Right cardiac atrium (tissue), 5 donors: ENCODE measurements around the gene VPS18. TPM values are rescaled to one million over a fixed set of nuclear protein-coding genes. Genes with fewer than 3 reads are reported as not detected.

Source experiments
- ATAC-seq, 2 donors: fragments of 200-7000 bp; cut with Tn5 transposase; one replicate each; pipeline versions ENCODE4 v1.8.0 to v1.9.1; 2020; ENCODE audit warnings: moderate library complexity in 2 of 2, mild to moderate bottlenecking in 1 of 2
- DNase-seq, 3 donors: peaks; one replicate each; pipeline ENCODE4 v3.0.0-alpha.2; 2020
- H3K27ac ChIP-seq: one replicate; pipeline ENCODE4 v1.5.1; 2013; ENCODE audit warnings: mild to moderate bottlenecking, low read length, control low read depth, moderate library complexity
- H3K27me3 ChIP-seq: one replicate; pipeline ENCODE4 v1.6.1; 2013; ENCODE audit not compliant: control insufficient read depth, insufficient read depth
- H3K4me1 ChIP-seq: one replicate; pipeline ENCODE4 v1.6.1; 2013; ENCODE audit warnings: low read length; ENCODE audit not compliant: control insufficient read depth, insufficient read depth
- H3K4me3 ChIP-seq: one replicate; pipeline ENCODE4 v1.5.1; 2013; ENCODE audit warnings: low read length, control low read depth
- H3K9me3 ChIP-seq: one replicate; pipeline ENCODE4 v1.6.1; 2013; ENCODE audit warnings: low read length; ENCODE audit not compliant: control insufficient read depth
- WGBS: extraction: QIAGEN DNeasy Blood & Tissue Kit; methylation state at CpG from one replicate; pipeline ENCODE4 v1.1.7; 2013; 5-methylcytosine and 5-hydroxymethylcytosine counted together
- intact Hi-C, 4 donors: fragments of 100-400 bp; cut with DNase I; formaldehyde crosslinking; loops; one replicate each; pipeline versions ENCODE4 v1.11.0 to v1.14.0; 2022 to 2023
- polyA plus RNA-seq: library from polyadenylated mRNA; stranded (reverse); fragments of 200-250 nt; gene quantifications from one replicate; pipeline ENCODE4 v1.2.3, GENCODE V29; 2013
- total RNA-seq, 4 donors: library from RNA; stranded (reverse); fragmentation: NEBNext Ultra II Directional; extraction: Animal tissue kit (Norgen Biotek cat#: 25700); gene quantifications; one replicate each; pipeline ENCODE4 v1.2.1, GENCODE V29; 2021
- donor health status: healthy with polysubstance abuse.
- donor health status: DM: no; HTN: yes; CAD: no.
- donor health status: DM: no; HTN: no; CAD: no.
- donor health status: DM: no; HTN: yes; CAD: no; lungs with severe emphysema.
- donor health status: DM: yes; HTN: yes; CAD: no.

Gene VPS18
- total and polyA plus RNA-seq, 5 donors: 12.7 to 21.0 (median 18.9) TPM

DNA sequence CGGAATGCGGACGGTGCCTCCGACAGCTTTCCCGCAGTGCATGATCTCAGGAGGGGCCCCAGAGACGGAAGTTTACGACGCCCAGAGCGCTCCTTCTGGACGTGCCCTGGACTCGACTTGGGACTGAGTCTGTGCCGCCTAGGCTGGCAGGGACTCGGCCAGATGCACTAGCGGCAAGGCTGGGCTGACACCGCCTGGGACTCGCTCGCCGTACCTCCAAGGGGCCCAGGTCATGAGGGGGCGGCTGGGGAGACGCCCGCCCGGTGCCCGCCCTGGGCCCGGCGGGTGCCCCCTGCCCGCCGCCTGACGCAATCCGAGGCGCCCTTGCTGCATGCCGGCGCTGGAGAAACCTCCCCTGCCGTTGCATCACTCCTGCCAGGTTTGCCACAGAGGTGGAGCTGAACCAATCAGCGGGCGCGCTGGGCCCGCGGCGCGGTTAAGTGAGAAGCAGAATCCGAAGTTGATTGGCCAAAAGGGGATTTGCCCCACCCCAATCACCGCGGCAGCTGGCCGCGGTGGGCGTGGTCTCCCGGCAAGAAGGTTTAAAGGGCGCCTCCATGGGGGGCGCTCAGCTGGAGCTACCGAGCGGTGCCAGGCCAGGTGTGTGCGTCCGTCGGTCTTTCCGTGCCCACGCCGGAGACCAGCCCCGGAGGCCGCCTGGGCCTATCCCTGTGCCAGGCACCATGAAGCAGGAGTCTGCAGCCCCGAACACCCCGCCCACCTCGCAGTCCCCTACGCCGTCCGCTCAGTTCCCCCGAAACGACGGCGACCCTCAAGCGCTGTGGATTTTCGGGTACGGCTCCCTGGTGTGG, 58.9 kb downstream of the VPS18 start, which contains the start of gene CHAC1:
Gene CHAC1, plus strand, starts transcription at position 571 of the 812 bp plus-strand sequence. Its CDS starts 113 bp downstream, at position 684.
- no peaks in the 10 kb centered on the region for H3K9me3 ChIP-seq
- H3K27me3 ChIP-seq: no peaks in the 10 kb centered on the region
- ATAC-seq: peak; percentile 95 to 96
- H3K4me3 ChIP-seq: peak within 1 kb of the TSS; percentile 67
- under 1% methylated on average over 72 of the region's 72 CpGs for WGBS
- H3K4me1 ChIP-seq: peaks cover 2% of the 10 kb centered on the region
- peak; percentile 95 to 98 (median 97) for DNase-seq
- peak within 1 kb of the TSS; percentile 36 for H3K27ac ChIP-seq
- intact Hi-C loops: loop anchor here in 1 of 4 donors (10.0 kb wide), 1 partner anchor 52 kb away; no protein-coding TSS in a partner anchor

Other genes starting within 250 kb of the VPS18 start
- 1 to 10 TPM in 2 of 4 donors, under 1 TPM in 2; 0.20 to 1.4 (median 0.81) TPM for gene RAD51, start 199.3 kb upstream of the VPS18 start, total RNA-seq
- 0.25 TPM for gene RAD51, start 199.3 kb upstream of the VPS18 start, polyA plus RNA-seq
- gene RMDN3, start 139.2 kb upstream of the VPS18 start, total RNA-seq: 10 to 100 TPM; 15.4 to 21.0 (median 18.0) TPM
- gene RMDN3, start 139.2 kb upstream of the VPS18 start, polyA plus RNA-seq: 17.6 TPM
- gene GCHFR, start 130.4 kb upstream of the VPS18 start, total RNA-seq: 10 to 100 TPM in 1 of 4 donors, 1 to 10 TPM in 3; 6.1 to 11.5 (median 7.6) TPM
- 14.9 TPM for gene GCHFR, start 130.4 kb upstream of the VPS18 start, polyA plus RNA-seq
- under 1 TPM; 0.17 to 0.41 (median 0.31) TPM for gene C15orf62, start 124.5 kb upstream of the VPS18 start, total RNA-seq
- 0.25 TPM for gene C15orf62, start 124.5 kb upstream of the VPS18 start, polyA plus RNA-seq
- gene ZFYVE19, start 87.4 kb upstream of the VPS18 start, total RNA-seq: 10 to 100 TPM; 14.4 to 25.7 (median 19.3) TPM
- 15.6 TPM for gene ZFYVE19, start 87.4 kb upstream of the VPS18 start, polyA plus RNA-seq
- 10 to 100 TPM; 17.1 to 19.6 (median 18.8) TPM for gene DNAJC17, start 87.0 kb upstream of the VPS18 start, total RNA-seq
- gene DNAJC17, start 87.0 kb upstream of the VPS18 start, polyA plus RNA-seq: 30.6 TPM
- not detected for gene PPP1R14D, start 65.7 kb upstream of the VPS18 start, total RNA-seq
- not detected for gene PPP1R14D, start 65.7 kb upstream of the VPS18 start, polyA plus RNA-seq
- gene SPINT1, start 50.4 kb upstream of the VPS18 start, total RNA-seq: 1 to 10 TPM in 1 of 4 donors, under 1 TPM in 3; 0.46 to 1.1 (median 0.66) TPM
- gene SPINT1, start 50.4 kb upstream of the VPS18 start, polyA plus RNA-seq: 0.43 TPM
- not detected for gene RHOV, start 20.2 kb upstream of the VPS18 start, total RNA-seq
- gene RHOV, start 20.2 kb upstream of the VPS18 start, polyA plus RNA-seq: not detected
- 10 to 100 TPM in 1 of 4 donors, 1 to 10 TPM in 3; 5.9 to 14.4 (median 7.2) TPM for gene DLL4, start 34.9 kb downstream of the VPS18 start, total RNA-seq
- gene DLL4, start 34.9 kb downstream of the VPS18 start, polyA plus RNA-seq: 7.2 TPM
- 1 to 10 TPM; 1.6 to 2.0 (median 1.7) TPM for gene CHAC1, start 59.0 kb downstream of the VPS18 start, total RNA-seq
- 3.2 TPM for gene CHAC1, start 59.0 kb downstream of the VPS18 start, polyA plus RNA-seq
- 10 to 100 TPM in 3 of 4 donors, 1 to 10 TPM in 1; 9.9 to 14.9 (median 12.6) TPM for gene INO80, start 221.8 kb downstream of the VPS18 start, total RNA-seq
- gene INO80, start 221.8 kb downstream of the VPS18 start, polyA plus RNA-seq: 5.8 TPM